Kidney capillary endothelial cell (primary cell): ENCODE data around the gene FAM72B.
"Not testable (repeated sequence)": the region's sequence is repeated elsewhere in the genome, so short reads cannot be mapped to it uniquely, and the experiment has no call there.

Experiments used
- DNase-seq: peaks from one replicate; pipeline ENCODE4 v3.0.0-alpha.2; 2018; ENCODE audit warnings: low spot score

FAM72B gene

DNA sequence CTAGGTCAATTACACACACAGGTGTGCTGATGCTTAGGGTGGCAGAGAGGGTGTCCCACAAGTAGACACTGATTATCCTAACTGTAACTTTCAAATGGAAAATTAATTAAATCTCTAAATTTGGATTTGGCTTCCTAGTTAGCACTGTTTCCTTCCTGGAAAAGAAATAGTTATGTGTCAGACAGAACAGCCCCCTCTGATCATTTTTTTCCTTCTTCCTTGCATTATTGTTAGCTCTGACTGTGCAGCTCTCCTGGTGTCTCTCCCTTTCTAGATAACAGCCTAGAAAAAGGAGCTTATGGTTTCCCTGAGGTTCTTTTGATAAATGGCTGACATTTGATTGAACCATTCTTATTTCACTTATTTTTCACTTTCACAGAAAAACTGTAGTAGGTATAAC, 31.4 kb downstream of the FAM72B start:
- not testable (repeated sequence) for DNase-seq

DNA sequence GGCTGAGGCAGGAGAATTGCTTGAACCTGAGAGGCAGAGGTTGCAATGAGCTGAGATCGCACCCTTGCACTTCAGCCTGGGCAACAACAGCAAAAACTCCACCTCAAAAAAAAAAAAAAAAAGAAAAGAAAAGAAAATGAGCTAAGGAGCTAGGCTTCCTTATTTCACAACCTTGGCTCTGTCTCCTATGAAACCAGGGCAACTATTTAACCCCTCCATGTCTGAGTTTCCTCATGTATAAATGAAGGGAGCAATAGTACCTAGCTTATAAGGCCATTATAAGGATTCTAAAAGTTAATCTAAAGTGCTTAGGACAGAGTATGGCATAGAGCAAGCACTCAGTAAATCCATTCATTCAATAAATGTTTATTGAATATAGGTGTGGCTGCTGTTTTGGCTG, 32.8 kb downstream of the FAM72B start:
- DNase-seq = not testable (repeated sequence)

- DNase-seq = not testable (repeated sequence)
These were observed 35.5 kb downstream of the FAM72B start for GRCh38 chr1:121148489-121149190.

DNA sequence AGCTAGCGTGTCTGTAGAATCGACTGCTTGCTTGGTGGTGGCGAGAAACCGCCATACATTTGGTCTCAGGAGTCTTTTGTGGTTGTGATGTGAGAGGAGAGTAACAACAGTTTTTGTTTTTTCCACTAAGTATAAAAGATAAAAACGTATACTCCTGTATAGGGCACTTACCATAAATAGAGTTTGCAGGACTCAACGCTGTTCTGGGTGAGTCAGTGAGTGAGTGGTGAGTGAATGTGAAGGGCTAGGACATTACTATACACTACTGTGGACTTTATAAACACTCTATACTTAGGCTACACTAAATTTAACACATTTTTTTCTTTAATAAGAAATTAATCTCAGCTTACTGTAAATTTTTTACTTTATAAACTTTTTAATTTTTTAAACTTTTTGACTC, 43.7 kb downstream of the FAM72B start:
- not testable (repeated sequence) for DNase-seq

- DNase-seq = not testable (repeated sequence)
These were observed 52.6 kb downstream of the FAM72B start for GRCh38 chr1:121131494-121131893.

GRCh38 chr1:121118480-121118824, 65.7 kb downstream of the FAM72B start:
- DNase-seq = not testable (repeated sequence)
